Mesothelial cell of epicardium (in vitro differentiated cells): ENCODE measurements around the gene CNKSR3. TPM values are rescaled to one million over a fixed set of nuclear protein-coding genes. Genes with fewer than 3 reads are reported as not detected.

Source experiments
- DNase-seq, 2 experiments: peaks; one replicate each; pipeline ENCODE4 v3.0.0; 2021; ENCODE audit warnings: low spot score in 2 of 2; ENCODE audit not compliant: unreplicated experiment in 2 of 2
- H3K27ac Mint-ChIP-seq: 2 replicates; pipeline ENCODE4 v1.8.0; 2021; ENCODE audit warnings: mixed read lengths
- H3K27me3 Mint-ChIP-seq: 2 replicates; pipeline ENCODE4 v1.8.0; 2021; ENCODE audit warnings: low read depth, mixed read lengths
- H3K36me3 Mint-ChIP-seq: 2 replicates; pipeline ENCODE4 v1.8.0; 2021; ENCODE audit warnings: mixed read lengths
- H3K4me1 Mint-ChIP-seq: 2 replicates; pipeline ENCODE4 v1.8.0; 2021; ENCODE audit warnings: mixed read lengths
- H3K4me3 Mint-ChIP-seq: 2 replicates; pipeline ENCODE4 v1.8.0; 2021; ENCODE audit warnings: mild to moderate bottlenecking, moderate library complexity, mixed read lengths
- H3K9me3 Mint-ChIP-seq: 2 replicates; pipeline ENCODE4 v1.8.0; 2021; ENCODE audit warnings: mixed read lengths
- CTCF ChIP-seq: fragments of 200-600 bp; sonication (generic); IDR thresholded peaks from one replicate; pipeline ENCODE4 v1.5.0; 2021; ENCODE audit warnings: antibody characterized with exemption; ENCODE audit not compliant: unreplicated experiment
- total RNA-seq: library from RNA; stranded (reverse); gene quantifications from 3 replicates; pipeline ENCODE4 v1.2.1, GENCODE V29; 2021

The CNKSR3 gene
- total RNA-seq, 1 donor from 2014 or later = 13.4 TPM

- H3K4me1 Mint-ChIP-seq = peaks cover 57% of the 10 kb centered on the region
- H3K27me3 Mint-ChIP-seq = no peaks in the 10 kb centered on the region
- no peak overlapping the region for H3K4me3 Mint-ChIP-seq
- H3K9me3 Mint-ChIP-seq = no peaks in the 10 kb centered on the region
- TF ChIP-seq CTCF = no peak
- peak overlapping the region; percentile 43 for H3K27ac Mint-ChIP-seq
- H3K36me3 Mint-ChIP-seq = peaks cover 3% of the 10 kb centered on the region
- no peak for DNase-seq
Observed at GRCh38 chr6:154453329-154453728, 57.2 kb downstream of the CNKSR3 start.

- Mint-ChIP-seq H3K9me3 (no peaks in the 10 kb centered on the region), H3K27ac (no peak overlapping the region), H3K36me3 (peaks cover 3% of the 10 kb centered on the region), H3K27me3 (no peaks in the 10 kb centered on the region), H3K4me3 (no peak overlapping the region), H3K4me1 (peaks cover 63% of the 10 kb centered on the region)
- no peak for TF ChIP-seq CTCF
- DNase-seq = no peak
Observed at GRCh38 chr6:154450498-154450897, 60.0 kb downstream of the CNKSR3 start.

GRCh38 chr6:154448448-154449096 lies 61.9 kb downstream of the CNKSR3 start:
- Mint-ChIP-seq H3K27ac (peak overlapping the region; percentile 96), H3K36me3 (peaks cover 8% of the 10 kb centered on the region), H3K4me3 (peak overlapping the region; percentile 38), H3K9me3 (no peaks in the 10 kb centered on the region), H3K27me3 (no peaks in the 10 kb centered on the region), H3K4me1 (peaks cover 62% of the 10 kb centered on the region)
- peak; percentile 36 for TF ChIP-seq CTCF
- no peak for DNase-seq

GRCh38 chr6:154447954-154448353 lies 62.5 kb downstream of the CNKSR3 start:
- no peak for DNase-seq
- Mint-ChIP-seq H3K4me1 (peaks cover 56% of the 10 kb centered on the region), H3K27ac (peak overlapping the region; percentile 96), H3K9me3 (no peaks in the 10 kb centered on the region), H3K36me3 (peaks cover 12% of the 10 kb centered on the region), H3K27me3 (no peaks in the 10 kb centered on the region), H3K4me3 (peak overlapping the region; percentile 38)
- TF ChIP-seq CTCF = no peak

GRCh38 chr6:154446984-154447383 lies 63.5 kb downstream of the CNKSR3 start:
- H3K4me3 Mint-ChIP-seq = no peak overlapping the region
- H3K27ac Mint-ChIP-seq = no peak overlapping the region
- no peaks in the 10 kb centered on the region for H3K27me3 Mint-ChIP-seq
- no peaks in the 10 kb centered on the region for H3K9me3 Mint-ChIP-seq
- no peak for TF ChIP-seq CTCF
- peaks cover 16% of the 10 kb centered on the region for H3K36me3 Mint-ChIP-seq
- H3K4me1 Mint-ChIP-seq = peaks cover 49% of the 10 kb centered on the region
- no peak for DNase-seq
